HepG2 (cell line): ENCODE measurements around the gene FOLR3. TPM values are rescaled to one million over a fixed set of nuclear protein-coding genes. Genes with fewer than 3 reads are reported as not detected.

Experiments used
- ATAC-seq: fragments of 200-7000 bp; cut with Tn5 transposase; 3 replicates; pipeline ENCODE4 v1.9.1; 2020; ENCODE audit warnings: mild to moderate bottlenecking, moderate library complexity
- BruUV-seq: library from RNA; stranded (reverse); fragments of 400-500 nt; replicated peaks from 2 replicates; lab custom pipeline; 2021; lab: Mats Ljungman, UMichigan
- CTCF ChIA-PET: fragments of 300-600 bp; formaldehyde crosslinking; extraction: SDS; loops from one replicate; lab custom pipeline; 2021; ENCODE audit warnings: low total read pairs, inconsistent platforms, low intra/inter-chr PET ratio; lab: Yijun Ruan, JAX
- POLR2A ChIA-PET: fragments of 350-600 bp; sonication (Branson Sonifier 250); formaldehyde crosslinking; loops from one replicate; lab custom pipeline; 2020; ENCODE audit warnings: antibody characterized with exemption, inconsistent platforms; lab: Yijun Ruan, JAX
- DNase-seq: peaks from one replicate; pipeline ENCODE4 v3.0.0-alpha.2; 2015; ENCODE audit warnings: low spot score
- FAIRE-seq: peaks from 3 replicates; lab custom pipeline; 2011; peaks lifted over from hg19 to GRCh38; lab: Jason Lieb, UNC
- H2AFZ ChIP-seq: one replicate; pipeline ENCODE4 v1.6.1; 2011; ENCODE audit warnings: low read length, inconsistent platforms
- H3K27ac ChIP-seq: fragments of 300-600 bp; 3 replicates; pipeline ENCODE4 v1.8.0; 2011; ENCODE audit warnings: mixed run types, mild to moderate bottlenecking, mixed read lengths, low read length, inconsistent platforms; ENCODE audit not compliant: insufficient read depth; ENCODE audit errors: extremely low read length
- H3K27me3 ChIP-seq, 2 experiments: fragments of 200-600 bp in 1 of 2; 2 replicates in 1 of 2; 3 replicates in 1 of 2; pipeline versions ENCODE4 v1.6.0 to v1.8.0; 2011; ENCODE audit warnings: low read length in 2 of 2, mild to moderate bottlenecking in 2 of 2, moderate library complexity in 2 of 2, inconsistent platforms in 1 of 2; ENCODE audit not compliant: insufficient read depth in 2 of 2, control insufficient read depth in 1 of 2
- H3K36me3 ChIP-seq, 2 experiments: fragments of 200-600 bp in 1 of 2; replicated peaks in 1 of 2; 2 replicates in 1 of 2; 3 replicates in 1 of 2; pipeline versions ENCODE4 v1.5.1 to v1.8.0; 2011; ENCODE audit warnings: low read length in 2 of 2, inconsistent platforms in 1 of 2; ENCODE audit not compliant: insufficient read depth in 2 of 2, control insufficient read depth in 1 of 2
- H3K4me1 ChIP-seq: 2 replicates; pipeline ENCODE4 v1.5.1; 2012; ENCODE audit warnings: low read length, inconsistent platforms; ENCODE audit not compliant: insufficient read depth
- H3K4me2 ChIP-seq: 2 replicates; pipeline ENCODE4 v1.6.0; 2011; ENCODE audit warnings: low read depth, low read length, inconsistent platforms
- H3K4me3 ChIP-seq, 3 experiments: fragments of 200-600 bp in 1 of 3; sonication (generic), shearing (Covaris generic) in 1 of 3; replicated peaks in 1 of 3; 2 replicates each; pipeline ENCODE4 v1.5.1; 2011 to 2016; ENCODE audit warnings: low read length in 3 of 3, inconsistent platforms in 2 of 3, low read depth in 2 of 3, mild to moderate bottlenecking in 2 of 3, control low read depth in 1 of 3, mixed read lengths in 1 of 3; ENCODE audit not compliant: insufficient read depth in 1 of 3
- H3K79me2 ChIP-seq: one replicate; pipeline ENCODE4 v1.6.1; 2011; ENCODE audit warnings: low read length, inconsistent platforms; ENCODE audit not compliant: insufficient read depth
- H3K9ac ChIP-seq: 2 replicates; pipeline ENCODE4 v1.6.0; 2011; ENCODE audit warnings: mild to moderate bottlenecking, low read depth, low read length, inconsistent platforms; ENCODE audit not compliant: insufficient read depth
- H3K9me3 ChIP-seq: 2 replicates; pipeline ENCODE4 v1.5.1; 2012; ENCODE audit warnings: mild to moderate bottlenecking, low read length
- H4K20me1 ChIP-seq: 2 replicates; pipeline ENCODE4 v1.6.0; 2011; ENCODE audit warnings: inconsistent platforms, mild to moderate bottlenecking, low read length, moderate library complexity; ENCODE audit not compliant: insufficient read depth
- AGO1 ChIP-seq: fragments of 200-400 bp; formaldehyde crosslinking; IDR thresholded peaks from 2 replicates; pipeline ENCODE4 v1.6.1; 2017; ENCODE audit warnings: mild to moderate bottlenecking, low read depth, low read length, moderate library complexity; ENCODE audit not compliant: poor library complexity, severe bottlenecking
- HNRNPLL ChIP-seq: fragments of 200-400 bp; formaldehyde crosslinking; IDR thresholded peaks from 2 replicates; pipeline ENCODE4 v1.6.1; 2017; ENCODE audit warnings: mild to moderate bottlenecking, low read depth, low read length; ENCODE audit not compliant: poor library complexity, severe bottlenecking
- MAFF ChIP-seq: IDR thresholded peaks from 2 replicates; pipeline ENCODE4 v1.6.1; 2011; ENCODE audit warnings: low read depth, low read length, improper control_type of control experiment
- MAFK ChIP-seq, 2 experiments: IDR thresholded peaks in 1 of 2; conservative IDR thresholded peaks in 1 of 2; 2 replicates each; pipeline ENCODE4 v1.6.1; 2011; ENCODE audit warnings: improper control_type of control experiment in 2 of 2, low read length in 2 of 2
- MEF2D ChIP-seq: sonication (generic); formaldehyde crosslinking; IDR thresholded peaks from 2 replicates; pipeline ENCODE4 v1.5.1; 2020; ENCODE audit warnings: mild to moderate bottlenecking, missing genetic modification reagents
- MTF2 ChIP-seq: sonication (generic); formaldehyde crosslinking; IDR thresholded peaks from 2 replicates; pipeline ENCODE4 v1.5.0; 2020; ENCODE audit warnings: missing genetic modification reagents, borderline replicate concordance
- NFIC ChIP-seq: IDR thresholded peaks from 2 replicates; pipeline ENCODE4 v1.6.1; 2012; ENCODE audit warnings: mild to moderate bottlenecking, low read length, inconsistent platforms
- SKI ChIP-seq: fragments of 450-650 bp; IDR thresholded peaks from one replicate; pipeline ENCODE4 v1.6.1; 2018; ENCODE audit warnings: mild to moderate bottlenecking; ENCODE audit not compliant: partially characterized antibody
- ZIK1 ChIP-seq: sonication (generic); formaldehyde crosslinking; IDR thresholded peaks from 2 replicates; pipeline ENCODE4 v1.5.0; 2020; ENCODE audit warnings: mild to moderate bottlenecking, low read depth, missing genetic modification reagents, borderline replicate concordance
- ZNF121 ChIP-seq: sonication (generic); formaldehyde crosslinking; IDR thresholded peaks from 2 replicates; pipeline ENCODE4 v1.5.0; 2020; ENCODE audit warnings: mild to moderate bottlenecking, missing genetic modification reagents
- ZNF256 ChIP-seq: sonication (generic); formaldehyde crosslinking; conservative IDR thresholded peaks from 2 replicates; pipeline ENCODE4 v1.4.0; 2020; ENCODE audit warnings: missing genetic modification reagents
- ZNF430 ChIP-seq: sonication (generic); formaldehyde crosslinking; IDR thresholded peaks from 2 replicates; pipeline ENCODE4 v1.9.0; 2021; ENCODE audit warnings: mild to moderate bottlenecking, missing genetic modification reagents
- ZNF777 ChIP-seq: sonication (generic); formaldehyde crosslinking; IDR thresholded peaks from 2 replicates; pipeline ENCODE4 v1.4.0; 2020; ENCODE audit warnings: missing genetic modification reagents
- ZSCAN12 ChIP-seq: sonication (generic); formaldehyde crosslinking; IDR thresholded peaks from 2 replicates; pipeline ENCODE4 v1.9.0; 2021; ENCODE audit warnings: mild to moderate bottlenecking, missing genetic modification reagents
- WGBS: methylation state at CpG from one replicate; pipeline ENCODE4 v1.1.6; 2017; ENCODE audit warnings: low lambda C conversion rate; 5-methylcytosine and 5-hydroxymethylcytosine counted together
- in situ Hi-C: cut with HindIII; loops from 2 replicates; pipeline ENCODE4 v1.10.0; 2017; ENCODE audit warnings: low pct_unique_long_range_greater_than_20kb; ENCODE audit not compliant: extremely low pct_ligation_motif_present
- intact Hi-C: fragments of 100-400 bp; cut with micrococcal nuclease; formaldehyde crosslinking; loops from one replicate; pipeline ENCODE4 v1.10.0; 2022; ENCODE audit not compliant: unreplicated experiment
- polyA plus RNA-seq, 8 experiments: library from polyadenylated mRNA; depleted of rRNA in 3 of 8; stranded (reverse) in 7 of 8; unstranded in 1 of 8; fragments of >200 nt; fragmentation: Illumina TruSeq in 4 of 8; extraction: Trizol in 4 of 8; gene quantifications; 2 replicates each; pipeline versions ENCODE4 v1.2.1 to v1.2.3, GENCODE V29; 2011 to 2016; ENCODE audit warnings: low read depth in 4 of 8, missing spikeins in 1 of 8, mixed read lengths in 1 of 8; ENCODE audit not compliant: insufficient read depth in 1 of 8
- total RNA-seq, 5 experiments: library from RNA; depleted of rRNA; stranded (reverse); fragments of >200 nt; fragmentation: Illumina TruSeq; extraction: Trizol; gene quantifications; 2 replicates each; pipeline ENCODE4 v1.2.3, GENCODE V29; 2016; ENCODE audit warnings: low read depth in 1 of 5

FOLR3 gene
- total and polyA plus RNA-seq, 2 of the 13 experiments (the other 11 are each of a cell fraction or from before 2014, with no cell fraction given) = not detected

GRCh38 chr11:72100009-72100408 lies 35.5 kb upstream of the FOLR3 start:
- Histone ChIP-seq H2AFZ (no peak overlapping the region), H3K9ac (no peak overlapping the region), H3K4me1 (peaks cover 39% of the 10 kb centered on the region), H3K27ac (no peak overlapping the region), H3K79me2 (peaks cover 31% of the 10 kb centered on the region)
- no peak for ATAC-seq
- no peak for DNase-seq
- 96% methylated on average over 3 of the region's 3 CpGs for WGBS
- in situ Hi-C loops (no loop called here), intact Hi-C loops (no loop called here)
- no TSS peak for BruUV-seq
- POLR2A ChIA-PET = interaction anchor here (1.2 kb wide), 1 partner anchor 13 kb away, joined by 7 read pairs; the partner anchor contains the start of gene ANAPC15
- CTCF ChIA-PET = no interaction called here
- 0 out of 2 replicates have a peak, but pooled peaks have one; percentile 42 for TF ChIP-seq ZNF121 (CRISPR knock-in tag)
- no peak for TF ChIP-seq SKI
- TF ChIP-seq, all 625 proteins: peak for 1
- Histone ChIP-seq H4K20me1 (no peaks in the 10 kb centered on the region), H3K36me3 (peaks cover 13 to 38% of the 10 kb centered on the region in 2 experiments), H3K27me3 (no peaks in the 10 kb centered on the region; a peak in 1 of 5 replicates), H3K9me3 (no peaks in the 10 kb centered on the region), H3K4me2 (no peak overlapping the region), H3K4me3 (no peak overlapping the region)
- no peak for FAIRE-seq

DNA sequence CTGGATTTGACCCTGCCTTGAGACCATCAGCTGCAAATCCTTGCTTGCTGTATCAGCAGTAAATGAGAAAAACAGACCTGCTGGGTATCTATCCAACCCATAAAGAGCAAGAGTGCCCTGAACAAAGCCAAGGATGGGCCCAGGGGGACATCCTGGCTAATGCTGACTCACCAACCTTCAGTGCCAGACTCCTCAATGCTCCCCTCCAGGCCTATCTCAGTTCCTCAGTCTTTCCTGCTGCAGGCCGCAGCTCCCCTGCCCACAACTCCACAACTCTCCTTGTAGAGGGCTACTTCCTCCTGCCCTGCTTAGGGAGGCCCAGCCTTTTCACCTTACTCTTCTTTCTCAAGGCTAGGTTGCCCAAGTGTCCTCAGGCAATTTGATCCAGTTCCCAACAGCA lies 35.1 kb upstream of the FOLR3 start:
- no peaks in the 10 kb centered on the region for H4K20me1 ChIP-seq
- peak in 1 of 2 experiments; percentile 28; a peak in 1 of 4 replicates for TF ChIP-seq MAFK (conservative IDR thresholded peaks at IDR 0.05 in 1 of 2, IDR thresholded peaks at IDR 0.05 in 1 of 2; ENCODE audit: low read length in 2 of 2)
- TF ChIP-seq ZNF430 (CRISPR knock-in tag) = no peak
- TF ChIP-seq AGO1 = no peak
- no peak for TF ChIP-seq HNRNPLL
- no peak for TF ChIP-seq ZIK1 (CRISPR knock-in tag)
- no peak for TF ChIP-seq NFIC
- TF ChIP-seq ZNF256 (CRISPR knock-in tag) = no peak
- 0 out of 2 replicates have a peak, but pooled peaks have one; percentile 21 for TF ChIP-seq MAFF
- TF ChIP-seq MTF2 (CRISPR knock-in tag) = no peak
- no peak for TF ChIP-seq ZSCAN12 (CRISPR knock-in tag)
- no peak for TF ChIP-seq MEF2D
- no peak for TF ChIP-seq ZNF777 (CRISPR knock-in tag)
- TF ChIP-seq, all 625 proteins: peak for 2
- FAIRE-seq (no peak), ATAC-seq (no peak), DNase-seq (no peak)
- peaks cover 39% of the 10 kb centered on the region for H3K4me1 ChIP-seq
- ChIA-PET CTCF (no interaction called here), POLR2A (interaction anchor here (0.7 to 2.1 kb wide), 4 partner anchors 8 to 60 kb away, joined by 3 to 9 read pairs (median 7); partner anchors contain the start of gene ANAPC15)
- no TSS peak for BruUV-seq
- no peak overlapping the region for H3K9ac ChIP-seq
- intact Hi-C loops = no loop called here
- H3K27me3 ChIP-seq = no peaks in the 10 kb centered on the region; a peak in 1 of 5 replicates
- in situ Hi-C loops = no loop called here
- H3K79me2 ChIP-seq = peaks cover 31% of the 10 kb centered on the region
- 92% methylated on average over 1 of the region's 1 CpG for WGBS
- no peaks in the 10 kb centered on the region for H3K9me3 ChIP-seq
- H2AFZ ChIP-seq = no peak overlapping the region
- H3K36me3 ChIP-seq = peaks cover 13 to 34% of the 10 kb centered on the region in 2 experiments
- peak overlapping the region; percentile 16; the same call in 1 of the 2 replicates for H3K4me2 ChIP-seq
- H3K27ac ChIP-seq = no peak overlapping the region
- H3K4me3 ChIP-seq = no peak overlapping the region
